GM12864 (cell line): ENCODE measurements around the gene AAMDC.

ENCODE experiments used
- DNase-seq: peaks from one replicate; pipeline ENCODE4 v3.0.0-alpha.2; 2011; ENCODE audit warnings: low read depth
- H3K4me3 ChIP-seq: 2 replicates; pipeline ENCODE4 v1.5.1; 2011; ENCODE audit warnings: mild to moderate bottlenecking, low read depth, low read length, control low read depth
- CTCF ChIP-seq: IDR thresholded peaks from 2 replicates; pipeline ENCODE4 v1.5.1; 2011; ENCODE audit warnings: low read depth, mild to moderate bottlenecking, moderate library complexity, low read length, control low read depth, inconsistent platforms; ENCODE audit errors: missing control alignments

The AAMDC gene

GRCh38 chr11:77800449-77800848 is 20.5 kb upstream of the AAMDC start:
- TF ChIP-seq CTCF = no peak
- DNase-seq = no peak

GRCh38 chr11:77801477-77801876 is 19.5 kb upstream of the AAMDC start:
- DNase-seq = no peak
- TF ChIP-seq CTCF = no peak
- H3K4me3 ChIP-seq = no peak overlapping the region

More at GRCh38 chr11:77800449-77800848, 20.5 kb upstream of the AAMDC start:
- no peak overlapping the region for H3K4me3 ChIP-seq

- H3K4me3 ChIP-seq = no peak overlapping the region
- no peak for DNase-seq
- TF ChIP-seq CTCF = no peak
These were observed 14.5 kb upstream of the AAMDC start for GRCh38 chr11:77806415-77806814.

GRCh38 chr11:77806993-77807392 is 14.0 kb upstream of the AAMDC start:
- no peak for TF ChIP-seq CTCF
- no peak overlapping the region for H3K4me3 ChIP-seq
- no peak for DNase-seq

- TF ChIP-seq CTCF = no peak
- no peak for DNase-seq
These were observed 7.7 kb upstream of the AAMDC start for GRCh38 chr11:77813256-77813655.

GRCh38 chr11:77814848-77815247 is 6.1 kb upstream of the AAMDC start:
- no peak for DNase-seq
- H3K4me3 ChIP-seq = no peak overlapping the region
- no peak for TF ChIP-seq CTCF

More at GRCh38 chr11:77813256-77813655, 7.7 kb upstream of the AAMDC start:
- no peak overlapping the region for H3K4me3 ChIP-seq

GRCh38 chr11:77815459-77815858 is 5.5 kb upstream of the AAMDC start:
- DNase-seq = no peak
- no peak for TF ChIP-seq CTCF
- H3K4me3 ChIP-seq = no peak overlapping the region
